Mucosa of gallbladder (tissue), 1 donor: ENCODE measurements around the gene RRP15. TPM values are rescaled to one million over a fixed set of nuclear protein-coding genes. Genes with fewer than 3 reads are reported as not detected.

Source experiments
- DNase-seq: peaks from one replicate; pipeline ENCODE4 v3.0.0-alpha.2; 2020; ENCODE audit warnings: low spot score
- total RNA-seq: library from RNA; stranded (reverse); gene quantifications from one replicate; pipeline ENCODE4 v1.2.1, GENCODE V29; 2021
- donor health status: DM: no; HTN: no; CAD: no.

RRP15 gene
- total RNA-seq, 1 donor from 2014 or later, result 9.5 TPM

DNA sequence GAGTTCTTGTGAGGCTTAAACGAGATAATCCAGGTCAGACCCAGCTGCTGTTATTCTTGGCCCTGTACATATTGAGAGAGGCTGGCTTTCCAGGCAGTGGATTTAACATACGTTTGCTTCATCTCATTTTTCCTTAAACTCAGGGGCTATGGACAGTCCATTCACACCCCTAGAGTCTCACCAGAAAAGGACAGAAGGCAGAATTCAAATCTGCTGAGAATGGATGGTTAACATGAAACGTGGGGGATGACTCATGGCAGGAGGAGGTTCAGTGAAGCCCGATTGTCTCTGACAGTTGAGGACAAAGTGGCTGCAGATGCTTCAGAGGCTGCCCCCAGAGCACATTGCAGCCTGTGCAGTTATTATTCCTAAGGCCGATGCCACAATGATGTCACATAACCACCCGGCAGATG is 99.5 kb downstream of the RRP15 start:
- DNase-seq, result no peak

Other genes starting within 250 kb of the RRP15 start
- gene TGFB2, start 60.0 kb downstream of the RRP15 start, total RNA-seq, result 10.3 TPM